CD4-positive, CD25-positive, alpha-beta regulatory T cell (primary cell): ENCODE data around the gene GXYLT1. TPM values are rescaled to one million over a fixed set of nuclear protein-coding genes. Genes with fewer than 3 reads are reported as not detected.

Experiments used
- ATAC-seq, 2 donors: fragments of 150-1000 bp; cut with Tn5 transposase; one replicate each; pipeline ENCODE4 v1.10.0; 2021; ENCODE audit warnings: low read depth in 2 of 2, moderate number of reproducible peaks in 2 of 2, moderate library complexity in 1 of 2
- DNase-seq, 3 donors: peaks; one replicate each; pipeline versions ENCODE4 v3.0.0 to v3.0.0-alpha.2; 2012 to 2022; ENCODE audit warnings: mixed read lengths in 1 of 3
- H3K27ac ChIP-seq: one replicate; pipeline ENCODE4 v1.7.0; 2013; ENCODE audit warnings: mild to moderate bottlenecking, low read length; ENCODE audit not compliant: insufficient read depth, poor library complexity, severe bottlenecking
- H3K27me3 ChIP-seq: one replicate; pipeline ENCODE4 v1.7.0; 2013; ENCODE audit warnings: low read length; ENCODE audit not compliant: control insufficient read depth, insufficient read depth
- H3K36me3 ChIP-seq: one replicate; pipeline ENCODE4 v1.7.0; 2013; ENCODE audit warnings: mild to moderate bottlenecking, low read length, moderate library complexity; ENCODE audit not compliant: control insufficient read depth, insufficient read depth
- H3K4me1 ChIP-seq: 2 replicates; pipeline ENCODE4 v1.7.0; 2013; ENCODE audit warnings: mild to moderate bottlenecking, low read length; ENCODE audit not compliant: insufficient read depth, control insufficient read depth, poor library complexity, severe bottlenecking
- H3K4me3 ChIP-seq: one replicate; pipeline ENCODE4 v1.7.0; 2013; ENCODE audit warnings: low read depth, mild to moderate bottlenecking, low read length, moderate library complexity
- H3K9me3 ChIP-seq, 2 experiments: 1 replicate in 1 of 2; 2 replicates in 1 of 2; pipeline ENCODE4 v1.7.0; 2013; ENCODE audit warnings: low read length in 2 of 2, mild to moderate bottlenecking in 1 of 2, moderate library complexity in 1 of 2; ENCODE audit not compliant: control insufficient read depth in 2 of 2
- H3K27ac Mint-ChIP-seq, 3 donors: one replicate each; pipeline ENCODE4 v1.8.0; 2020 to 2022; ENCODE audit warnings: mild to moderate bottlenecking in 3 of 3, mixed read lengths in 3 of 3, moderate library complexity in 2 of 3
- H3K27me3 Mint-ChIP-seq: one replicate; pipeline ENCODE4 v1.8.0; 2022; ENCODE audit warnings: mild to moderate bottlenecking, mixed read lengths
- H3K36me3 Mint-ChIP-seq: one replicate; pipeline ENCODE4 v1.8.0; 2020; ENCODE audit warnings: mixed read lengths
- H3K4me1 Mint-ChIP-seq, 4 donors: one replicate each; pipeline ENCODE4 v1.8.0; 2020 to 2022; ENCODE audit warnings: mixed read lengths in 4 of 4, mild to moderate bottlenecking in 1 of 4
- H3K4me3 Mint-ChIP-seq, 4 donors: one replicate each; pipeline ENCODE4 v1.8.0; 2020 to 2022; ENCODE audit warnings: mild to moderate bottlenecking in 4 of 4, mixed read lengths in 4 of 4, moderate library complexity in 3 of 4
- H3K9me3 Mint-ChIP-seq, 7 donors: one replicate each; pipeline ENCODE4 v1.8.0; 2020 to 2022; ENCODE audit warnings: mixed read lengths in 7 of 7, mild to moderate bottlenecking in 3 of 7, moderate library complexity in 2 of 7
- polyA plus RNA-seq, 4 donors: library from polyadenylated mRNA; unstranded; fragments of 300-500 nt; fragmentation: Illumina TruSeq; gene quantifications; one replicate each; pipeline ENCODE4 v1.2.3, GENCODE V29; 2021
- total RNA-seq: library from RNA; stranded (reverse); gene quantifications from one replicate; pipeline ENCODE4 v1.2.3, GENCODE V29; 2022

Gene GXYLT1
- total and polyA plus RNA-seq, 5 donors from 2014 or later: 3.4 to 14.9 (median 4.0) TPM

DNA sequence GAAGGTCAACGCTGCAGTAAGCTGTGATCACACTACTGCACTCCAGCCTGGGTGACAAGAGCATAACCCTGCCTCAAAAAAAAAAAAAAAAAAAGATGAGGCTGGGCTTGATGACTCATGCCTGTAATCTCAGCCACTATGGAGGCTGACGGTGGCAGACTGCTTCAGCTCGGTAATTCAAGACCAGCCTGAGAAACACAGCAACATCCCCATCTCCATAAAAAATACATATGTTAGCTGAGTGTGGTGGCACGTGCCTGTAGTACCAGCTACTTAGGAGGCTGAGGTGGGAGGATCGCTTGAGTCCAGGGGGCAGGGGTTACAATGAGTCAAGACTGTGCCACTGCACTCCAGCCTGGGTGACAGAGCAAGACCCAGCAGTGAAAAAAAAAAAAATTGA is 50.4 kb downstream of the GXYLT1 start:
- H3K27me3 Mint-ChIP-seq: no peaks in the 10 kb centered on the region
- no peaks in the 10 kb centered on the region for H3K9me3 ChIP-seq
- no peaks in the 10 kb centered on the region for H3K9me3 Mint-ChIP-seq
- no peaks in the 10 kb centered on the region for H3K27me3 ChIP-seq
- DNase-seq (peak; percentile 21 to 57 (median 26)), ATAC-seq (peak; percentile 73 to 79)
- H3K27ac ChIP-seq: no peak overlapping the region
- H3K4me1 Mint-ChIP-seq: peaks cover 38 to 65% (median 51%) of the 10 kb centered on the region in 4 donors
- H3K4me1 ChIP-seq: peaks cover 35% of the 10 kb centered on the region
- H3K4me3 ChIP-seq: peak overlapping the region; percentile 24
- H3K27ac Mint-ChIP-seq: peak overlapping the region in 2 of 3 donors; percentile 18 to 86
- peaks cover 6% of the 10 kb centered on the region for H3K36me3 ChIP-seq
- H3K36me3 Mint-ChIP-seq: peaks cover 20% of the 10 kb centered on the region
- H3K4me3 Mint-ChIP-seq: peak overlapping the region in 3 of 4 donors; percentile 64 to 79 (median 69)

DNA sequence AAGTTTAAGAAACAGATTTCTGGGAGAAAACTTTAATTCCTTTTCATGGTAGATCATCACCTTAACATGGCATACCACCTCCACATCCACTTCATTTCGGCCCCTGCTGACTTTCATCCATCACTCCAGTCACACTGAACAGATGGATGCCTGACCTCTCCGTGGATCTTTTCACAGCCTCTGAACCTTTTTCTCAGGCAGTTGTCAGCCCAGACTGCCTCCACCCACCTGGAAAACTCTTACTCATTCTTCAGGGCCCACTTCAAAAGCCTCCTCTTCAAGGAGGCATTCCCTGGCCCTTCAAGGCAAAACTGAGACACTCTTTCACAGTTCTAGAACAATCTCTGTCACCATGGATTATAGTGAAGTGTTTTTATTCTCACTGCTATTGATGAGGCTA is 52.9 kb downstream of the GXYLT1 start:
- no peak overlapping the region for H3K27ac ChIP-seq
- peaks cover 12% of the 10 kb centered on the region for H3K36me3 ChIP-seq
- Mint-ChIP-seq H3K9me3 (no peaks in the 10 kb centered on the region), H3K27ac (peak overlapping the region in 2 of 3 donors; percentile 50 to 83), H3K4me3 (peak overlapping the region in 1 of 4 donors; percentile 44), H3K4me1 (peaks cover 26 to 44% (median 32%) of the 10 kb centered on the region in 4 donors), H3K36me3 (peaks cover 30% of the 10 kb centered on the region), H3K27me3 (no peaks in the 10 kb centered on the region)
- H3K27me3 ChIP-seq: no peaks in the 10 kb centered on the region
- ATAC-seq (no peak), DNase-seq (no peak)
- H3K4me3 ChIP-seq: no peak overlapping the region
- no peaks in the 10 kb centered on the region for H3K9me3 ChIP-seq
- peaks cover 25% of the 10 kb centered on the region for H3K4me1 ChIP-seq

DNA sequence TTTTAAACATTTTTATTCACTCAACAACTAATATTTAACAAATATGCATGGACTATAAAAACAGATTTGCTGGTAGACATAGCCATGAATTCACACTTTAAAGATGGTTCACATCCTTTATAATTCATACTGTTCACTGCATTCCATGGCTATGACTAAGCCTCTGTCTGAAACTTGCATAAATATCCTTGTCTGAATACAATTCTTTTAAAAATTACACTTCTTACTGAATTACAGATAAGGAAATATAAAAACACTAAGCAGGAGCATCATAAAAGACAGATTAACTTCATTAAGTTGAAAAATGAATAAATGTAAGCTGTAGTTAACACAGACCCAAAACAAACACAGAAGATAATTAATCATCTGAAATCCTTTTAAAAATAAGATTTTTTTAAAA is 53.8 kb downstream of the GXYLT1 start:
- Histone ChIP-seq H3K36me3 (peaks cover 16% of the 10 kb centered on the region), H3K4me3 (no peak overlapping the region), H3K9me3 (no peaks in the 10 kb centered on the region), H3K27ac (no peak overlapping the region), H3K4me1 (peaks cover 18% of the 10 kb centered on the region), H3K27me3 (no peaks in the 10 kb centered on the region)
- Mint-ChIP-seq H3K36me3 (peaks cover 35% of the 10 kb centered on the region), H3K27me3 (no peaks in the 10 kb centered on the region), H3K4me3 (no peak overlapping the region), H3K9me3 (no peaks in the 10 kb centered on the region), H3K4me1 (peaks cover 23 to 35% (median 27%) of the 10 kb centered on the region in 4 donors), H3K27ac (no peak overlapping the region)
- ATAC-seq (no peak), DNase-seq (no peak)

DNA sequence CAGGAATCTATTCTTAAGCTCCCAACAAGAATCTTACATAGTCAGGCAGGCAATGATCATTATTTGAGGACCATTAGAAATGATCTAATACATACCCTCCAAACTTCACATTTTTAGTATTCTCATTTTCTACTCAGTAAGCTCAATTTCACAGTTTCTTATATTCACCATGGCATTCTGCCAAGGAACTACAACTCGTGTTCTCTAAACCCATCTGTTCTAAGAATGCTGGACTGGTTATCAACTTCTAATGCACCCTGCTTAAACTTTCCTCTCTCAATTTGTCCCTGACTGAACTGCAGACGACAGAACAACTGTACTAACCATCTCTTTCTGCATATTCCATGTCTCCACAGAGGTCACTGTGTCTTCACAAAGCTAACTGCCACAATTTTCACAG is 58.6 kb downstream of the GXYLT1 start:
- H3K4me1 Mint-ChIP-seq: peaks cover 2 to 12% (median 4%) of the 10 kb centered on the region in 4 donors
- no peak overlapping the region for H3K27ac ChIP-seq
- DNase-seq: no peak
- H3K36me3 ChIP-seq: peaks cover 21% of the 10 kb centered on the region
- H3K4me3 ChIP-seq: no peak overlapping the region
- H3K27me3 ChIP-seq: no peaks in the 10 kb centered on the region
- H3K27ac Mint-ChIP-seq: no peak overlapping the region
- H3K9me3 ChIP-seq: no peaks in the 10 kb centered on the region
- H3K27me3 Mint-ChIP-seq: no peaks in the 10 kb centered on the region
- no peaks in the 10 kb centered on the region for H3K4me1 ChIP-seq
- H3K9me3 Mint-ChIP-seq: peaks cover 0 to 2% (median 0%) of the 10 kb centered on the region in 7 donors
- H3K4me3 Mint-ChIP-seq: no peak overlapping the region
- ATAC-seq: no peak
- H3K36me3 Mint-ChIP-seq: peaks cover 33% of the 10 kb centered on the region

DNA sequence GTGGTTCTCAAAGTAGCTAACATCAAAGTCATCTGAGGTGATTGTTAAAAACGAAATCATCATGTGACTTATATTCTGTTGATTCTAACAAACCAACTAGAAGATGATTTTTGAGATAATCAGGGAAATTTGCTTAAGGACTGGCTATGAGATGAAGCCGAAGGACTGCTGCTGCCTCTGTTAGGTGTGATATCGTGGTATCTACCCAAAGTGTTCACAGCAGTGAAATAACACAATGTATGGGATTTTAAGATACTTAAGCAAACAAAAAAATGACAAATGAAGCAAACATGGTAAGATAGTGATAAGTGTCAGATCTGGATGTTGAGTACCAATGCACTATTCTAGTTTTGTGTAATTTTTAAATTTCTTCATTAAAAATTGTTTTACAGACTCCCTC is 59.1 kb downstream of the GXYLT1 start:
- Histone ChIP-seq H3K27me3 (no peaks in the 10 kb centered on the region), H3K9me3 (no peaks in the 10 kb centered on the region), H3K4me1 (no peaks in the 10 kb centered on the region), H3K36me3 (peaks cover 21% of the 10 kb centered on the region), H3K4me3 (no peak overlapping the region), H3K27ac (no peak overlapping the region)
- no peak overlapping the region for H3K4me3 Mint-ChIP-seq
- peak overlapping the region in 1 of 3 donors; percentile 54 for H3K27ac Mint-ChIP-seq
- peaks cover 0 to 2% (median 0%) of the 10 kb centered on the region in 7 donors for H3K9me3 Mint-ChIP-seq
- no peaks in the 10 kb centered on the region for H3K27me3 Mint-ChIP-seq
- ATAC-seq: no peak
- DNase-seq: no peak
- peaks cover 0 to 12% (median 5%) of the 10 kb centered on the region in 4 donors for H3K4me1 Mint-ChIP-seq
- peaks cover 34% of the 10 kb centered on the region for H3K36me3 Mint-ChIP-seq

DNA sequence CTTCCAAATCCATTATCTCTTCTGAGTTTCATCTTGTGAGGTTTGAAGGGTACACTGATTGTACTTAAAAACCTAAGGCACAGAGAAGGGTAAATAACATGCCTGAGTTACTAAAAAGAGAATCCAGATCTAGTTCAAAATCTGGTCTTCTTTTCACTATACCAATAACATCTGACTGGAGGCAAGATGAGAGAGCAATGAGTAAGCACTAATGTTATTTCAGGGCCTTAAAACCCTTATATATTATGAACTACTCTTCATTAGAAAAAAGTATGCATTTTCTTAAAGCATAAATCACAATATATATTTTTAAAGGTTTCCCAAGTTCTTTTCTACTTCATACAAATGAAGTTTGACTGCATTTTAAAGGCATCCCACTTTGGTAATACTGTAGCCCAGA is 60.2 kb downstream of the GXYLT1 start:
- Histone ChIP-seq H3K4me3 (no peak overlapping the region), H3K36me3 (peaks cover 16% of the 10 kb centered on the region), H3K9me3 (no peaks in the 10 kb centered on the region), H3K27ac (no peak overlapping the region), H3K4me1 (no peaks in the 10 kb centered on the region), H3K27me3 (no peaks in the 10 kb centered on the region)
- H3K27me3 Mint-ChIP-seq: no peaks in the 10 kb centered on the region
- DNase-seq: no peak
- peaks cover 0 to 2% (median 0%) of the 10 kb centered on the region in 7 donors for H3K9me3 Mint-ChIP-seq
- H3K27ac Mint-ChIP-seq: no peak overlapping the region
- peaks cover 0 to 10% (median 4%) of the 10 kb centered on the region in 4 donors for H3K4me1 Mint-ChIP-seq
- ATAC-seq: no peak
- H3K4me3 Mint-ChIP-seq: no peak overlapping the region
- peaks cover 28% of the 10 kb centered on the region for H3K36me3 Mint-ChIP-seq

DNA sequence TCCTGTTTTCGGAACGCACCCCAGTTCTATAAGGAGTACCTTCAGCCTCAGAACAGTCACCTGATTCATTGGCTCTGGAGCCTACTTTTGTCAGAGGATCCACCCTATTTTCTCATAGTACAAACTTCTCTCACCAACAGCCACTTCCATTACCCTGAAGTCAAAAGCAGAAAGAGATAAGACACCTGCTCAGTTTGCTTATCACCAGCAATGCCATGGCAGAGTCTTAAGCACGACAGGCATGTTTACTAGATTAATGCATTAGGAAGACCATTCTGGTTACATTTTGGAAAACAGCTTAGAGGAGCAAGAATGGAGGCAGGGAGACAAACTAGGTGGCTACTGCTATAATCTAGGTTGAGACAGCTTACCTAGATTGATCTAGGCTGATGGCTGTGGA is 67.7 kb downstream of the GXYLT1 start:
- Mint-ChIP-seq H3K27ac (no peak overlapping the region), H3K4me1 (peaks cover 0 to 4% (median 2%) of the 10 kb centered on the region in 4 donors), H3K27me3 (no peaks in the 10 kb centered on the region), H3K9me3 (peaks cover 0 to 2% (median 0%) of the 10 kb centered on the region in 7 donors), H3K4me3 (no peak overlapping the region), H3K36me3 (peaks cover 3% of the 10 kb centered on the region)
- peaks cover 2% of the 10 kb centered on the region for H3K36me3 ChIP-seq
- H3K4me3 ChIP-seq: no peak overlapping the region
- H3K4me1 ChIP-seq: no peaks in the 10 kb centered on the region
- no peaks in the 10 kb centered on the region for H3K9me3 ChIP-seq
- H3K27me3 ChIP-seq: no peaks in the 10 kb centered on the region
- ATAC-seq (no peak), DNase-seq (no peak)
- no peak overlapping the region for H3K27ac ChIP-seq

DNA sequence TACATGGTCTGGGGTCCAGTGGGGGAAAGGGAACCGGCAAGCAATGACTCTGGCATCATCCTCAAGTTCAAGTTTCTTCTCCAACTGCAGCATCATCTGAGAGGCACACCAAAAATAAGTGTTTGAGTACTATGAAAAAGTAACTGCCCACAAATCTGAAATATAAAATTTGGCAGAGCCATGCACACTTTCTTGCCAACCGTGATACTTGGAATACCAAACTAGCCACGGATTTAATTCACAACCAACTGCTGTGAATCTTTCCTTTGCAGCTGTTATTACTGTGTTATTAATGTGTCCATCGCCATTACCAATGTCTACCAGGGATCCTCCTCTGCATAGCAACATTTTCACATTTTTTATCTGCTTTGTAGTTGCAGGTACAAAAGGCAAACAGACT is 74.6 kb downstream of the GXYLT1 start:
- ATAC-seq: no peak
- Mint-ChIP-seq H3K9me3 (peaks cover 0 to 4% (median 2%) of the 10 kb centered on the region in 7 donors), H3K4me3 (no peak overlapping the region), H3K36me3 (no peaks in the 10 kb centered on the region), H3K27me3 (no peaks in the 10 kb centered on the region), H3K27ac (no peak overlapping the region), H3K4me1 (no peaks in the 10 kb centered on the region)
- H3K4me1 ChIP-seq: no peaks in the 10 kb centered on the region
- H3K9me3 ChIP-seq: no peaks in the 10 kb centered on the region
- H3K27ac ChIP-seq: no peak overlapping the region
- no peaks in the 10 kb centered on the region for H3K27me3 ChIP-seq
- H3K4me3 ChIP-seq: no peak overlapping the region
- DNase-seq: no peak
- H3K36me3 ChIP-seq: no peaks in the 10 kb centered on the region
